ENCODE data around the gene MEF2A.
A peak's percentile ranks its signal among the peaks of the same experiment; 100 is the strongest.
"Not testable (repeated sequence)": the region's sequence is repeated elsewhere in the genome, so short reads cannot be mapped to it uniquely, and the experiment has no call there.

The MEF2A gene

DNA sequence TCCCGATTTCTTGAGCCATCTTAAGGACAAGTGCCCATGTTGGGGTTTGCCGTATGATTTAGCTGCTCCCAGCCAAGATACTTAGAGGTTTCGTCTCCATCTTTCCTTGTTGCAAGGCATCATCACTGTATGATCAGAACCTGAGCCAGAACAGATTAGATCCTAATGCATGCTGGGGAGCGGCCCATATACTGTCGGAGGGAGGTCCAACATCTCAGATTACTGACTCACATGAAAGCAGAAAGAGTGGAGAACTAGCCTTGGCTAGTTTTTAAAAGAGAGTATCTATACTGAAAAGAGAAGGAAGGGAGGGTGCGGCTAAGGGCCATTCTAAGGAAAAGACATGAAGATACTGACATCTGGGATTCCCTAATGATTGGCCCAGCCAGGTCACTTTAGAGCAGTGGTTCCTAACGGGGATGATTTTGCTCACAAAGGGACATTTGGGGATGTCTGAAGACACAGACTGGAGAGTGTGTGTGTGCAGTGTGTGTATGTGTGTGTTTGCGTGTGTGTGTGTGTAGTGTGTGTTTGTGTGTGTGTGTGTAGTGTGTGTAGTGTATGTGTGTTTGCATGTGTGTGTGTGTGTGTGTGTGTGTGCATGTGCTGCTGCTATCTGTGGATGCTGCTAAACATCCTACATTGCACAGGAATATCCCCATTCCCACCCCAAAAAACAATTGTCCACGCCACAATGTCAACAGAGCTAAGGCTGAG is 179.7 kb downstream of the MEF2A start:
- Mint-ChIP-seq H3K4me1 (peaks cover 6% of the 10 kb centered on the region), H3K36me3 (ENCODE audit: low read depth) (no peaks in the 10 kb centered on the region), H3K9me3 (peaks cover 7% of the 10 kb centered on the region), H3K4me3 (no peak overlapping the region), H3K27ac (no peak overlapping the region), H3K27me3 (ENCODE audit: low read depth, poor library complexity) (peaks cover 19% of the 10 kb centered on the region)
- no peak for DNase-seq
- no peak for TF ChIP-seq CTCF (IDR thresholded peaks at IDR 0.05)

DNA sequence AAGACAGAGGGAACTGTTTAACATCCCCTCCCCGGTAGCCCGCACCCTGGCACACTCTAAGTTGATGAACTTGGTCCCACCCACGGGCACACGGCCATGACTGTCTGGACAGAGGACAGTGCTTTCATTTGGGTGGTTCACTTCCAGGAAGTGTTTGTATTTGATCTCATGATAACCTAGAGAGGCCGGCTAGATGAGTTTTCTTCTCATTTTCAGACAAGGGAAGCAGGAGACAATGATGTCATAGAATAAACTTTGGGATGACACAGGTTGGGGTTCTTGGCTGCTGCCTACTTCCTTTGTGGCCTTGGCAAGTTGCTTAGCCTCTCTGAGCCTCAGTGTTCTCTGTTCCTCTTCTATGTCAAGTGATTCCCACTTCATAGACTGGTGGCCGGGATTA is 183.6 kb downstream of the MEF2A start:
- peaks cover 7% of the 10 kb centered on the region for H3K9me3 Mint-ChIP-seq
- H3K27me3 Mint-ChIP-seq (ENCODE audit: low read depth, poor library complexity): peaks cover 27% of the 10 kb centered on the region
- H3K4me3 Mint-ChIP-seq: no peak overlapping the region
- no peak overlapping the region for H3K27ac Mint-ChIP-seq
- no peaks in the 10 kb centered on the region for H3K36me3 Mint-ChIP-seq (ENCODE audit: low read depth)
- peaks cover 6% of the 10 kb centered on the region for H3K4me1 Mint-ChIP-seq
- no peak for TF ChIP-seq CTCF (IDR thresholded peaks at IDR 0.05)
- no peak for DNase-seq

DNA sequence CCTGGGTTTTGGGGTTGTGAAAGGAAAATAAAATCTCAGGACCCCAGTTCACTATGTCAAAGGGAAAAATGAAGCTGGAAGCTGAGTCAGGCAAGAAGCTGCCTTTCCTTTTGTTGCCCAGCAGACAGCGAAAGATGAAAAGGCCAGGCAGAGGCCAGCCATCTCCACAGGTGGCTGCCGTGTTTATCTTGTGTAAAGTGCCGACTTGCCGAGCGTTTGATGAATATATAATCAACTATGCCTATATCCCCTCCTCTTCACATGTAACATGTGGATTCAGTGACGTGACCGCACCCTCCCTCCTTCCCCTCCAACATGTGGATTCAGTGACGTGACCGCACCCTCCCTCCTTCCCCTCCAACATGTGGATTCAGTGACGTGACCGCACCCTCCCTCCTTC is 184.5 kb downstream of the MEF2A start:
- not testable (repeated sequence) for H3K27ac Mint-ChIP-seq; H3K4me3 Mint-ChIP-seq; DNase-seq; H3K36me3 Mint-ChIP-seq (ENCODE audit: low read depth); H3K9me3 Mint-ChIP-seq; H3K4me1 Mint-ChIP-seq
- peaks cover 22% of the 10 kb centered on the region for H3K27me3 Mint-ChIP-seq (ENCODE audit: low read depth, poor library complexity)

GRCh38 chr15:99752556-99752955 is 186.8 kb downstream of the MEF2A start:
- DNase-seq: no peak
- Mint-ChIP-seq H3K36me3 (ENCODE audit: low read depth) (no peaks in the 10 kb centered on the region), H3K9me3 (no peaks in the 10 kb centered on the region), H3K27ac (no peak overlapping the region), H3K4me1 (no peaks in the 10 kb centered on the region), H3K4me3 (no peak overlapping the region), H3K27me3 (ENCODE audit: low read depth, poor library complexity) (peaks cover 18% of the 10 kb centered on the region)
- TF ChIP-seq CTCF (IDR thresholded peaks at IDR 0.05): no peak

GRCh38 chr15:99753066-99753465 is 187.3 kb downstream of the MEF2A start:
- Mint-ChIP-seq H3K27me3 (ENCODE audit: low read depth, poor library complexity) (peaks cover 15% of the 10 kb centered on the region), H3K9me3 (no peaks in the 10 kb centered on the region)

DNA sequence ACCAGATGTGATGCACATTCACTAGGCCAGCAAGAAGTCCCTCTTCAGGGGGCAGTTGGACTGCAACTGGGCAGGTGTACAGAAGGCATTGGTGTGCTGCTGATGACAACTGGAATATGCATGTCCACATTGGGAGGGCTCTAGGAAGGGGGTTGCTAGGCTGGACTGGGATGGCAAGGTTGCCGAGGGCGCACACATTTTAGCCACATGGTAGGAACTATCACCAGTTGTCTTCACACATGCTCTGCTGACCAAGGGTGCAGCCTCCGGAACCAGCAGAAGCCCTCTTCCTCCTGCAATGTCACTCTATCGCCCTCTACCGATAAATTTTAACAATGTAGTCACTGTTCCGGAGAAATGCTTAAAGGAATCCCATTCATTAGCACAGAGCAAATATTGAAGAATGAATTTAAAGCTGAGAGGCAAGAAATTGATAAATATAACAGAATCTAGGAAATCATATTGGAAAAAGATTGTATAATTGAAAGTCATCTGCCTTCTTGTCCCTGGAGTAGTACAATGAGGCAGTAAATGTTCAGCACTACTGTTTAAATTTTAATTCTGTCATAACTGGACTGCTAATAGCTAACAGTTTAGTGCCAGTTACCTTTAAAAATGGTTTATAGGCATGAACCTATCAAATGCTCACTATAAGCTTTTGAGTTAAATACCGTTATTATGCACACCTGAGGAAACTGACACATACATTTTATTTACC is 190.1 kb downstream of the MEF2A start:
- Mint-ChIP-seq H3K27me3 (ENCODE audit: low read depth, poor library complexity) (peaks cover 13% of the 10 kb centered on the region), H3K4me3 (no peak overlapping the region), H3K27ac (no peak overlapping the region), H3K4me1 (no peaks in the 10 kb centered on the region), H3K36me3 (ENCODE audit: low read depth) (no peaks in the 10 kb centered on the region), H3K9me3 (no peaks in the 10 kb centered on the region)
- TF ChIP-seq CTCF (IDR thresholded peaks at IDR 0.05): peak; percentile 82
- DNase-seq: peak; percentile 49

More at GRCh38 chr15:99753066-99753465, 187.3 kb downstream of the MEF2A start:
- TF ChIP-seq CTCF (IDR thresholded peaks at IDR 0.05): no peak
- H3K4me3 Mint-ChIP-seq: no peak overlapping the region
- no peaks in the 10 kb centered on the region for H3K36me3 Mint-ChIP-seq (ENCODE audit: low read depth)
- no peaks in the 10 kb centered on the region for H3K4me1 Mint-ChIP-seq
- H3K27ac Mint-ChIP-seq: no peak overlapping the region
- DNase-seq: no peak

All from nephron progenitor cell (in vitro differentiated cells).